Esophagus squamous epithelium (tissue), 5 donors: ENCODE data around the gene KSR2. TPM values are rescaled to one million over a fixed set of nuclear protein-coding genes. Genes with fewer than 3 reads are reported as not detected.

Source experiments
- DNase-seq: peaks from one replicate; lab custom pipeline; 2025; lab: John Stamatoyannopoulos, UW
- H3K27ac ChIP-seq, 4 donors: fragments of 200-600 bp; sonication (generic); one replicate each; pipeline ENCODE4 v1.5.1; 2016 to 2019; ENCODE audit warnings: mild to moderate bottlenecking in 1 of 4
- H3K27me3 ChIP-seq, 4 donors: fragments of 200-600 bp; sonication (generic); 1 replicate in 3 of 4; 2 replicates in 1 of 4; pipeline versions ENCODE4 v1.5.1 to v1.6.0; 2017 to 2021; ENCODE audit warnings: antibody characterized with exemption in 1 of 4
- H3K36me3 ChIP-seq, 3 donors: fragments of 200-600 bp; sonication (generic); one replicate each; pipeline ENCODE4 v1.5.1; 2016 to 2019
- H3K4me1 ChIP-seq, 3 donors: fragments of 200-600 bp; sonication (generic); one replicate each; pipeline ENCODE4 v1.5.1; 2017 to 2019
- H3K4me3 ChIP-seq, 4 donors: fragments of 200-600 bp; sonication (generic); 1 replicate in 3 of 4; 2 replicates in 1 of 4; pipeline ENCODE4 v1.5.1; 2016 to 2019; ENCODE audit warnings: mild to moderate bottlenecking in 2 of 4, moderate library complexity in 1 of 4
- H3K9me3 ChIP-seq, 3 donors: fragments of 200-600 bp; sonication (generic); one replicate each; pipeline ENCODE4 v1.5.1; 2016 to 2019
- CTCF ChIP-seq, 6 experiments: fragments of 450-650 bp in 4 of 6; fragments of 200-600 bp in 2 of 6; sonication (generic) in 2 of 6; IDR thresholded peaks; one replicate each; pipeline ENCODE4 v1.5.1; 2016 to 2019; ENCODE audit warnings: antibody characterized with exemption in 6 of 6, mild to moderate bottlenecking in 4 of 6, moderate library complexity in 4 of 6
- POLR2A ChIP-seq, 4 donors: fragments of 450-650 bp; IDR thresholded peaks; one replicate each; pipeline ENCODE4 v1.6.1; 2017; ENCODE audit warnings: antibody characterized with exemption in 4 of 4, mild to moderate bottlenecking in 4 of 4, moderate library complexity in 3 of 4
- WGBS, 2 donors: methylation state at CpG; one replicate each; pipeline ENCODE4 v1.1.5; 2018; 5-methylcytosine and 5-hydroxymethylcytosine counted together
- intact Hi-C: fragments of 100-400 bp; cut with DNase I; formaldehyde crosslinking; loops from one replicate; pipeline ENCODE4 v1.15.0; 2022
- total RNA-seq, 4 donors: library from RNA; depleted of rRNA; stranded (reverse); fragments of >200 nt; gene quantifications; one replicate each; pipeline ENCODE4 v1.1.0, GENCODE V29; 2016
- donor health status: DM: yes; HTN: yes; CAD: no.

The KSR2 gene
- total RNA-seq, 4 donors from 2014 or later = under 0.01 to 0.13 (median 0.03) TPM

GRCh38 chr12:117821480-117822175 lies 147.2 kb downstream of the KSR2 start:
- TF ChIP-seq CTCF (IDR thresholded peaks at IDR 0.05) = no peak
- no peak for TF ChIP-seq POLR2A (IDR thresholded peaks at IDR 0.05)
- no peak overlapping the region for H3K4me3 ChIP-seq
- H3K27ac ChIP-seq = no peak overlapping the region
- intact Hi-C loops = no loop called here
- no peaks in the 10 kb centered on the region for H3K36me3 ChIP-seq
- DNase-seq = no peak
- peaks cover 0 to 39% (median 0%) of the 10 kb centered on the region in 4 donors for H3K27me3 ChIP-seq
- no peaks in the 10 kb centered on the region for H3K4me1 ChIP-seq
- no peaks in the 10 kb centered on the region for H3K9me3 ChIP-seq
- 80 to 86% methylated on average over 6 of the region's 6 CpGs for WGBS, 2 donors

- Histone ChIP-seq H3K27ac (no peak overlapping the region), H3K4me1 (no peaks in the 10 kb centered on the region), H3K9me3 (no peaks in the 10 kb centered on the region), H3K27me3 (peaks cover 0 to 39% (median 0%) of the 10 kb centered on the region in 4 donors), H3K36me3 (no peaks in the 10 kb centered on the region), H3K4me3 (no peak overlapping the region)
- no peak for TF ChIP-seq CTCF (IDR thresholded peaks at IDR 0.05)
- no peak for TF ChIP-seq POLR2A (IDR thresholded peaks at IDR 0.05)
- intact Hi-C loops = no loop called here
- WGBS, 2 donors = 72 to 74% methylated on average over 9 to 12 of the region's 12 CpGs
- DNase-seq = no peak
Observed at GRCh38 chr12:117820216-117820907, 148.4 kb downstream of the KSR2 start.

DNA sequence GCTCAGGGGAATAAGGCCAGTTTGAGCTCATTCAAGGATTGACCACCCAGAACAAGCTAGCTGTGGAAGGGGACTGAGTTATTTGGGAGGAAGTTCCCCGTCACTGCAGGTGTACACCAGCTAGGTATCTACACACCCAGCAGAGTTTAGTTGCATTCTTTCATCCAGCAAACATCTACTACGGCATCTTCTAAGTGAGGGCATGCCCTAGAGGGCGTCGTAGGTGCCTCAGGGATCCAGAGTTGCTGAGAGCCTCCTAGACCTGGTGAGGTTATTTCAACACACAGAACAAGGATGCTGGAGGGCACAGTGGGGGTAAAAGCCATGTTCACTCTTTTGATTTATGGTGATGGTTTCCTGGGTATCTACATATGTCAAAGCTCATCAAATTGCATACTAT lies 149.6 kb downstream of the KSR2 start:
- H3K27ac ChIP-seq = no peak overlapping the region
- WGBS, 2 donors = 70 to 72% methylated on average over 3 of the region's 4 CpGs
- H3K27me3 ChIP-seq = peaks cover 0 to 39% (median 0%) of the 10 kb centered on the region in 4 donors
- DNase-seq = no peak
- no peak overlapping the region for H3K4me3 ChIP-seq
- H3K4me1 ChIP-seq = no peaks in the 10 kb centered on the region
- H3K9me3 ChIP-seq = no peaks in the 10 kb centered on the region
- no peaks in the 10 kb centered on the region for H3K36me3 ChIP-seq
- TF ChIP-seq POLR2A (IDR thresholded peaks at IDR 0.05) (no peak), CTCF (IDR thresholded peaks at IDR 0.05) (no peak)
- intact Hi-C loops = no loop called here

- Histone ChIP-seq H3K9me3 (no peaks in the 10 kb centered on the region), H3K27ac (no peak overlapping the region), H3K27me3 (peaks cover 0 to 36% (median 0%) of the 10 kb centered on the region in 4 donors), H3K4me3 (no peak overlapping the region), H3K36me3 (no peaks in the 10 kb centered on the region), H3K4me1 (no peaks in the 10 kb centered on the region)
- DNase-seq = no peak
- intact Hi-C loops = no loop called here
- 28 to 31% methylated on average over 5 of the region's 5 CpGs for WGBS, 2 donors
- TF ChIP-seq POLR2A (IDR thresholded peaks at IDR 0.05) = no peak
- no peak for TF ChIP-seq CTCF (IDR thresholded peaks at IDR 0.05)
Observed at GRCh38 chr12:117818400-117818799, 150.4 kb downstream of the KSR2 start.

DNA sequence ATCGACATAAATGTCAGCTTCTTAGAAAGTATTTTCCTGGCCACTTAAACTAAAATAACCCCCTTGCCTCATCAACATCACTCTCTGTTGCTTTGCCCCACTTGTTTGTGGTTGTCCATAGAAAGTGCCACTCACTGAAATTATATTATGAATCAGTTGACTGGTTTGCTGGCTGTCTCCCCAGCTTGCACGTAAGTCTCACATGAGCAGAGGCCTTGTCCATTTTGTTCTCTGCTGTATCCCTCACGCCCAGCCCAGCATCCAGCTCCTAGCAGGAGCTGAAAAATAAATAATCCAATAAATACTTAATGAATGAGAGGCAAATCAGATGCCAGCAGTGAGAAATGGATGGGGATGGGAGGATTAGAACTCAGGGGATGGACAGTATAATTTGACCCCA lies 159.3 kb downstream of the KSR2 start:
- no peak for TF ChIP-seq POLR2A (IDR thresholded peaks at IDR 0.05)
- no peak for TF ChIP-seq CTCF (IDR thresholded peaks at IDR 0.05)
- Histone ChIP-seq H3K4me1 (no peaks in the 10 kb centered on the region), H3K27me3 (peaks cover 0 to 51% (median 0%) of the 10 kb centered on the region in 4 donors), H3K9me3 (no peaks in the 10 kb centered on the region), H3K36me3 (no peaks in the 10 kb centered on the region), H3K27ac (no peak overlapping the region), H3K4me3 (no peak overlapping the region)
- intact Hi-C loops = no loop called here
- WGBS, 2 donors = 55 to 63% methylated on average over 3 of the region's 3 CpGs
- DNase-seq = no peak
